Endothelial cell of umbilical vein (primary cell): ENCODE data around the gene SHOX. TPM values are rescaled to one million over a fixed set of nuclear protein-coding genes. Genes with fewer than 3 reads are reported as not detected.

ENCODE experiments used
- BruUV-seq: library from RNA; stranded (reverse); fragments of 400-500 nt; replicated peaks from 2 replicates; lab custom pipeline; 2021; lab: Mats Ljungman, UMichigan
- CTCF ChIA-PET: fragments of 300-600, 350-600 bp; sonication (Branson Sonifier 250); formaldehyde crosslinking; loops from one replicate; lab custom pipeline; 2021; ENCODE audit warnings: antibody characterized with exemption, inconsistent platforms; lab: Charles Lee
- POLR2A ChIA-PET: fragments of 300-600, 350-600 bp; sonication (Branson Sonifier 250); formaldehyde crosslinking; loops from one replicate; lab custom pipeline; 2021; ENCODE audit warnings: antibody characterized with exemption, inconsistent platforms; lab: Charles Lee
- DNase-seq: peaks from one replicate; pipeline ENCODE4 v3.0.0-alpha.2; 2011; ENCODE audit warnings: low read depth, low spot score
- FAIRE-seq: peaks from 2 replicates; lab custom pipeline; 2011; peaks lifted over from hg19 to GRCh38; lab: Jason Lieb, UNC
- H2AFZ ChIP-seq: 2 replicates; pipeline ENCODE4 v1.6.0; 2012; ENCODE audit warnings: low read depth, low read length, control low read depth, inconsistent platforms
- H3K27ac ChIP-seq: 2 replicates; pipeline ENCODE4 v1.5.1; 2011; ENCODE audit warnings: low read depth, mild to moderate bottlenecking, control low read depth, low read length, moderate library complexity; ENCODE audit not compliant: insufficient read depth
- H3K27me3 ChIP-seq, 2 experiments: 2 replicates each; pipeline versions ENCODE4 v1.6.0 to v1.6.1; 2011; ENCODE audit warnings: low read length in 2 of 2, mixed read lengths in 1 of 2; ENCODE audit not compliant: control insufficient read depth in 2 of 2, insufficient read depth in 2 of 2
- H3K36me3 ChIP-seq, 2 experiments: 2 replicates in 1 of 2; 3 replicates in 1 of 2; pipeline ENCODE4 v1.5.1; 2011; ENCODE audit warnings: low read length in 2 of 2, mild to moderate bottlenecking in 1 of 2, moderate library complexity in 1 of 2; ENCODE audit not compliant: control insufficient read depth in 2 of 2, insufficient read depth in 2 of 2; ENCODE audit errors: extremely low read depth in 1 of 2
- H3K4me1 ChIP-seq: 3 replicates; pipeline ENCODE4 v1.5.1; 2011; ENCODE audit warnings: mild to moderate bottlenecking, low read length; ENCODE audit not compliant: control insufficient read depth, insufficient read depth; ENCODE audit errors: extremely low read depth
- H3K4me2 ChIP-seq: 2 replicates; pipeline ENCODE4 v1.6.1; 2011; ENCODE audit warnings: low read length, control low read depth, mixed read lengths; ENCODE audit not compliant: insufficient read depth
- H3K4me3 ChIP-seq, 3 experiments: fragments of 200-600 bp in 1 of 3; sonication (generic), shearing (Covaris generic) in 1 of 3; replicated peaks in 1 of 3; 2 replicates each; pipeline ENCODE4 v1.5.1; 2011 to 2016; ENCODE audit warnings: control low read depth in 3 of 3, low read length in 3 of 3, mild to moderate bottlenecking in 2 of 3, inconsistent platforms in 1 of 3, low read depth in 1 of 3, moderate library complexity in 1 of 3; ENCODE audit not compliant: insufficient read depth in 1 of 3
- H3K79me2 ChIP-seq: 2 replicates; pipeline ENCODE4 v1.6.0; 2012; ENCODE audit warnings: low read length, inconsistent platforms; ENCODE audit not compliant: control insufficient read depth, insufficient read depth
- H3K9ac ChIP-seq: replicated peaks from 2 replicates; pipeline ENCODE3; 2011; ENCODE audit warnings: low read length, control low read depth; ENCODE audit not compliant: insufficient read depth; ENCODE audit errors: extremely low read depth
- H3K9me1 ChIP-seq: replicated peaks from 3 replicates; pipeline ENCODE4 v1.6.0; 2011; ENCODE audit warnings: mild to moderate bottlenecking, low read length; ENCODE audit not compliant: control insufficient read depth, insufficient read depth; ENCODE audit errors: extremely low read depth
- H3K9me3 ChIP-seq: replicated peaks from 2 replicates; pipeline ENCODE4 v1.5.1; 2012; ENCODE audit warnings: low read length, inconsistent platforms; ENCODE audit not compliant: control insufficient read depth, insufficient read depth
- H4K20me1 ChIP-seq: replicated peaks from 2 replicates; pipeline ENCODE3; 2011; ENCODE audit warnings: mild to moderate bottlenecking, low read length; ENCODE audit not compliant: control insufficient read depth, insufficient read depth; ENCODE audit errors: extremely low read depth
- CTCF ChIP-seq, 2 donors: IDR thresholded peaks; 1 replicate in 1 of 2; 2 replicates in 1 of 2; pipeline ENCODE4 v1.5.1; 2011; ENCODE audit warnings: low read length in 2 of 2, mild to moderate bottlenecking in 2 of 2, moderate library complexity in 2 of 2, control low read depth in 1 of 2, inconsistent platforms in 1 of 2, low read depth in 1 of 2; ENCODE audit not compliant: insufficient read depth in 1 of 2; ENCODE audit errors: extremely low read depth in 1 of 2
- EZH2 ChIP-seq: IDR thresholded peaks from 2 replicates; pipeline ENCODE4 v1.6.1; 2012; ENCODE audit warnings: borderline replicate concordance, low read depth, mild to moderate bottlenecking, moderate library complexity, low read length, inconsistent platforms; ENCODE audit not compliant: severe bottlenecking
- FOS ChIP-seq: IDR thresholded peaks from 2 replicates; pipeline ENCODE4 v1.6.1; 2011; ENCODE audit warnings: mild to moderate bottlenecking, low read length, moderate library complexity, borderline replicate concordance; ENCODE audit not compliant: insufficient read depth
- GATA2 ChIP-seq: IDR thresholded peaks from 2 replicates; pipeline ENCODE4 v1.7.0; 2011; ENCODE audit warnings: low read depth, mild to moderate bottlenecking, moderate library complexity, mixed read lengths, low read length; ENCODE audit not compliant: insufficient read length, insufficient read depth
- JUN ChIP-seq: IDR thresholded peaks from 2 replicates; pipeline ENCODE4 v1.6.1; 2011; ENCODE audit warnings: borderline replicate concordance, low read depth; ENCODE audit not compliant: insufficient read length, insufficient read depth
- MAX ChIP-seq: IDR thresholded peaks from 2 replicates; pipeline ENCODE4 v1.6.1; 2011; ENCODE audit not compliant: insufficient read depth, insufficient read length
- MYC ChIP-seq: IDR thresholded peaks from one replicate; pipeline ENCODE4 v1.6.1; 2011; ENCODE audit warnings: mild to moderate bottlenecking, low read depth, low read length
- POLR2A ChIP-seq: IDR thresholded peaks from 2 replicates; pipeline ENCODE4 v1.6.1; 2012; ENCODE audit warnings: low read depth, mild to moderate bottlenecking, control low read depth, low read length
- POLR2AphosphoS5 ChIP-seq: IDR thresholded peaks from 2 replicates; pipeline ENCODE4 v1.6.1; 2012; ENCODE audit warnings: low read depth, mild to moderate bottlenecking, control low read depth, low read length, moderate library complexity; ENCODE audit not compliant: insufficient read depth
- dilution Hi-C: fragments of 300-500 bp; cut with MboI; formaldehyde crosslinking; loops from one replicate; pipeline ENCODE4 v1.15.0; 2019; ENCODE audit warnings: low sequenced_read_pairs; ENCODE audit not compliant: extremely low pct_ligation_motif_present
- intact Hi-C: fragments of 100-400 bp; cut with micrococcal nuclease; formaldehyde crosslinking; loops from one replicate; pipeline ENCODE4 v1.10.0; 2022
- polyA plus RNA-seq, 4 experiments: library from polyadenylated mRNA; depleted of rRNA in 3 of 4; stranded (reverse) in 3 of 4; unstranded in 1 of 4; fragments of >200 nt; gene quantifications; 2 replicates each; pipeline versions ENCODE4 v1.2.1 to v1.2.3, GENCODE V29; 2011 to 2012; ENCODE audit warnings: missing spikeins in 1 of 4
- total RNA-seq: library from RNA; stranded (reverse); gene quantifications from 2 replicates; pipeline ENCODE4 v1.2.3, GENCODE V29; 2021

Gene SHOX
- total and polyA plus RNA-seq, 2 donors (not counting 3 experiments of a cell fraction or from before 2014, with no cell fraction given), result not detected

GRCh38 chrX:644304-645281 lies 14.0 kb downstream of the SHOX start:
- Histone ChIP-seq H2AFZ (no peak overlapping the region), H3K9me3 (no peaks in the 10 kb centered on the region), H3K27me3 (no peaks in the 10 kb centered on the region), H3K27ac (no peak overlapping the region), H3K9me1 (no peaks in the 10 kb centered on the region), H3K36me3 (no peaks in the 10 kb centered on the region), H3K4me2 (no peak overlapping the region), H3K4me1 (no peaks in the 10 kb centered on the region), H3K4me3 (no peak overlapping the region), H3K9ac (no peak overlapping the region), H4K20me1 (no peaks in the 10 kb centered on the region), H3K79me2 (no peaks in the 10 kb centered on the region)
- TF ChIP-seq POLR2AphosphoS5 (no peak), MYC (no peak), CTCF (IDR thresholded peaks at IDR 0.05; ENCODE audit: extremely low read depth in 1 of 2, insufficient read depth in 1 of 2, low read depth in 1 of 2, low read length in 2 of 2) (no peak), EZH2 (no peak), FOS (no peak), MAX (no peak), GATA2 (no peak), JUN (no peak), POLR2A (no peak)
- FAIRE-seq (no peak), DNase-seq (no peak)
- CTCF ChIA-PET, result no interaction called here
- BruUV-seq, result no TSS peak
- dilution Hi-C loops, result no loop called here
- intact Hi-C loops, result no loop called here
- POLR2A ChIA-PET, result no interaction called here
